ACC112 (cell line): ENCODE measurements around the gene GCKR.

Experiments
- H2AFZ ChIP-seq: fragments of 200-600 bp; sonication (generic); one replicate; pipeline ENCODE4 v1.6.0; 2017; ENCODE audit warnings: antibody characterized with exemption, low read length; ENCODE audit not compliant: unreplicated experiment
- H3K27ac ChIP-seq: fragments of 200-600 bp; sonication (generic); 2 replicates; pipeline ENCODE4 v1.5.1; 2014; ENCODE audit warnings: low read depth, mild to moderate bottlenecking, antibody characterized with exemption, low read length, moderate library complexity
- H3K27me3 ChIP-seq: fragments of 200-600 bp; sonication (generic); 2 replicates; pipeline ENCODE4 v1.6.1; 2014; ENCODE audit warnings: mild to moderate bottlenecking, antibody characterized with exemption, low read length, moderate library complexity, mixed read lengths; ENCODE audit not compliant: insufficient read depth
- H3K36me3 ChIP-seq: fragments of 200-600 bp; sonication (generic); 2 replicates; pipeline ENCODE4 v1.6.1; 2016; ENCODE audit warnings: mild to moderate bottlenecking, antibody characterized with exemption, low read length, moderate library complexity, mixed read lengths; ENCODE audit not compliant: insufficient read depth
- H3K4me1 ChIP-seq: fragments of 200-600 bp; sonication (generic); one replicate; pipeline ENCODE4 v1.6.1; 2016; ENCODE audit warnings: low read length, mixed read lengths; ENCODE audit not compliant: insufficient read depth, unreplicated experiment, control insufficient read depth
- H3K4me3 ChIP-seq: fragments of 200-600 bp; sonication (generic); 2 replicates; pipeline ENCODE4 v1.5.1; 2014; ENCODE audit warnings: mild to moderate bottlenecking, low read depth, low read length
- H3K79me2 ChIP-seq: fragments of 200-600 bp; sonication (generic); one replicate; pipeline ENCODE4 v1.6.0; 2016; ENCODE audit warnings: low read length; ENCODE audit not compliant: control insufficient read depth, unreplicated experiment, insufficient read depth

GCKR gene

GRCh38 chr2:27572439-27572838 is 75.8 kb downstream of the GCKR start:
- H3K27me3 ChIP-seq, result no peaks in the 10 kb centered on the region
- no peaks in the 10 kb centered on the region for H3K79me2 ChIP-seq
- peaks cover 3% of the 10 kb centered on the region; the same call in 1 of the 2 replicates for H3K36me3 ChIP-seq
- no peak overlapping the region for H3K4me3 ChIP-seq
- H3K27ac ChIP-seq, result no peak overlapping the region
- peaks cover under 1% of the 10 kb centered on the region for H3K4me1 ChIP-seq
- H2AFZ ChIP-seq, result no peak overlapping the region

- Histone ChIP-seq H3K27me3 (no peaks in the 10 kb centered on the region), H3K4me1 (no peaks in the 10 kb centered on the region), H3K79me2 (no peaks in the 10 kb centered on the region), H3K4me3 (no peak overlapping the region), H2AFZ (no peak overlapping the region), H3K27ac (no peak overlapping the region), H3K36me3 (peaks cover 1% of the 10 kb centered on the region; the same call in 1 of the 2 replicates)
Observed at GRCh38 chr2:27572998-27573429, 76.4 kb downstream of the GCKR start.
